ENCODE data around the gene LRP3.
"Not testable (repeated sequence)": the region's sequence is repeated elsewhere in the genome, so short reads cannot be mapped to it uniquely, and the experiment has no call there.

Gene LRP3

DNA sequence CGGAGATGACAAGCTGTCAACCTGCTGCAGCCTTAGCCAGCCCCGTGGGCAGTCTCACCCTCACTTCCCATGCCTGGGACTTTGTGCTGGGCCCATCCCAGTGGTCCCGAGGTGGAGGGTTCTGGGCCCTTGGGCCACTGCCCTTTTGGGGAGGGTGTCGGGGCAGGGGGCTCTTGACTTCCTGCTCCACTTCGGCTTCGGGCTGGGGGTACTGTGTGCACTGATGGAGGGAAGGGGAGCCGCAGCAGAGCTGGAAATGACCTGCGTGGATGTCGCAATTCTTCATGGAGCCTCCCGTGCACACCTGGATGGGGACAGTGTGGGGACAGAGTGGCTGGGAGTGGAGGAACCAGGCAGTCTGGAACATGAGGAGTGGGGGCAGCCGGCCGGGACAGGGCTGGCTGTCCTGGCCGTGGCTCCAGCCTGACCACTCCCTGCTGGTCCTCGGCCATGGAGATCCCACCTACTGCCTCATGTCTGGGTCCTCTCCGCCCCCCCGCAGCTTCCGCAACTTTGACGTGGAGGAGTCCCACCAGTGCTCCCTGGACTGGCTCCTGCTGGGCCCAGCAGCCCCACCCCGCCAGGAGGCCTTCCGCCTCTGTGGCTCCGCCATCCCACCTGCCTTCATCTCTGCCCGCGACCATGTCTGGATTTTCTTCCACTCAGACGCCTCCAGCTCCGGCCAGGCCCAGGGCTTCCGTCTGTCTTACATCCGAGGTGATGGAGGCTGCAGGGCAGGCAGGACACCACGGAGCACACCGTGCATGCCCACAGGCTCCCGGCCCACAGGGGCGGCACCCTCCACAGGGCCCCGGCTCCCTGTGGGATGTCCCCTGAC lies 10.2 kb downstream of the LRP3 start:
- no peak for DNase-seq

DNA sequence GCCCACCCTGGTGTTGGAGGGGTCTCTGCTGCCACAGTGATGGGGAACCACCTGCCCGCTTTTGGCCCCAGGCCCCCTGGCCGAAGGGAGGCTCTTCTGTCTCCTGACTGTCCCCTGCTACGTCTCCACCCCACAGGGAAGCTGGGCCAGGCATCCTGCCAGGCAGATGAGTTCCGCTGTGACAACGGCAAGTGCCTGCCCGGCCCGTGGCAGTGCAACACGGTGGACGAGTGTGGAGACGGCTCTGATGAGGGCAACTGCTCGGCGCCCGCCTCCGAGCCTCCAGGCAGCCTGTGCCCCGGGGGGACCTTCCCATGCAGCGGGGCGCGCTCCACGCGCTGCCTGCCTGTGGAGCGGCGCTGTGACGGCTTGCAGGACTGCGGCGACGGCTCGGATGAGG lies 11.0 kb downstream of the LRP3 start:
- DNase-seq: no peak

DNA sequence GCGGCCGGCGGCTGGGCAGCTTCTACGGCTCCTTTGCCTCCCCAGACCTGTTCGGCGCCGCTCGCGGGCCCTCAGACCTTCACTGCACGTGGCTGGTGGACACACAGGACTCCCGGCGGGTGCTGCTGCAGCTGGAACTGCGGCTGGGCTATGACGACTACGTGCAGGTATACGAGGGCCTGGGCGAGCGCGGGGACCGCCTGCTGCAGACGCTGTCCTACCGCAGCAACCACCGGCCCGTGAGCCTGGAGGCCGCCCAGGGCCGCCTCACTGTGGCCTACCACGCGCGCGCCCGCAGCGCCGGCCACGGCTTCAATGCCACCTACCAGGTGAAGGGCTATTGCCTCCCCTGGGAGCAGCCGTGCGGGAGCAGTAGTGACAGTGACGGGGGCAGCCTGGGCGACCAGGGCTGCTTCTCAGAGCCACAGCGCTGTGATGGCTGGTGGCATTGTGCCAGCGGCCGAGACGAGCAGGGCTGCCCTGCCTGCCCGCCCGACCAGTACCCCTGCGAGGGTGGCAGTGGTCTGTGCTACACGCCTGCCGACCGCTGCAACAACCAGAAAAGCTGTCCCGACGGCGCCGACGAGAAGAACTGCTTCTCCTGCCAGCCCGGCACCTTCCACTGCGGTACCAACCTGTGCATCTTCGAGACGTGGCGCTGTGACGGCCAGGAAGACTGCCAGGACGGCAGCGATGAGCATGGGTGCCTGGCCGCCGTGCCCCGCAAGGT lies 11.6 kb downstream of the LRP3 start:
- DNase-seq: no peak

- no peak for DNase-seq
Measured at GRCh38 chr19:33206261-33207039, 12.3 kb downstream of the LRP3 start.

DNA sequence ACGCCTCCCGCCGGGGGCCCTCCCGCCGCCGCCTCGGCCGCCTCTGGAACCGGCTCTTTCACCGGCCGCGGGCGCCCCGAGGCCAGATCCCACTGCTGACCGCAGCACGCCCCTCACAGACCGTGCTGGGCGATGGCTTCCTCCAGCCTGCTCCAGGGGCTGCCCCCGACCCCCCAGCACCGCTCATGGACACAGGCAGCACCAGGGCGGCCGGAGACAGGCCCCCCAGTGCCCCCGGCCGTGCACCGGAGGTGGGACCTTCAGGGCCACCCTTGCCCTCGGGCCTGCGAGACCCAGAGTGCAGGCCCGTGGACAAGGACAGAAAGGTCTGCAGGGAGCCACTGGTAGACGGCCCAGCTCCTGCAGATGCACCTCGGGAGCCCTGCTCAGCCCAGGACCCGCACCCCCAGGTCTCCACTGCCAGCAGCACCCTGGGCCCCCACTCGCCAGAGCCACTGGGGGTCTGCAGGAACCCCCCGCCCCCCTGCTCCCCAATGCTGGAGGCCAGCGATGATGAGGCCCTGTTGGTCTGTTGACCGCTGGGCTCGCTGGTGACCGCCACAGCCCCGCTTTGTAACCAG lies 13.0 kb downstream of the LRP3 start:
- no peak for DNase-seq

DNA sequence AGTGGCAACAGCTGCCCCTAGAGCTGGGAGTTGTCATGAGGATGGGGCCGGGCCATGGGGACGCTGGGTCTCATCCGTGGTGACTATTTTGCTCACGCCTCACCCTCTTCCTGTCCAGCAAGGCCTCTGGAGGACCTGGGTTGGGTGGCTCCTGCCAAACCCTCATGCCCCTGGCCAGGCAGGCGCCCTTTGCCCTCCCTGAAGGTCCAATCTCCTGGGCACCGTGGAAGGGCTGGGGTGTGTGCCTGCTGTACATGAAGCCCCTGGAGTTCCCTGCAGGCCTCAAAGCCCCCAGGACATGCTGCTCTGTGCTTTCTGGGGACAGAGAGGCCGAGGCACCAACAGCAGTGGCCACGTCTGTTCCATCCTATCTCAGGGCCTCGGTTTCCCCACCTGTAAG lies 13.8 kb downstream of the LRP3 start:
- no peak for DNase-seq

- DNase-seq: no peak
Measured at GRCh38 chr19:33208371-33208895, 14.3 kb downstream of the LRP3 start.

- DNase-seq: no peak
Measured at GRCh38 chr19:33208904-33209849, 15.0 kb downstream of the LRP3 start.

DNA sequence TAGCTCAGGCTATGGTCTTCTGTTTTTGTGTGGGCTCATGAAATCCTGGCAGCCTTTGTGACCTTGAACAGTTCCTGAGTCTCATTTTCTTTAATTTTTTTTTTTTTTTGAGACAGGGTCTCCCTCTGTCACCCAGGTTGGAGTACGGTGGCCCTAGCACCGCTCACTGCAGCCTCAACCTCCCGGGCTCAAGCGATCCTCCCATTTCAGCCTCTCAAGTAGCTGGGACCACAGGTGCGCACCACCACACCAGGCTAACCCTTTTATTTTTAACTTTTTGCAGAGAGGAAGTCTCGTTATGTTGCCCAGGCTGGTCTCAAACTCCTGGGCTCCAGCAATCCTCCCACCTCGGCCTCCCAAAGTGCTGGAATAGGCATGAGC lies 15.7 kb downstream of the LRP3 start:
- not testable (repeated sequence) for DNase-seq

GRCh38 chr19:33210266-33210940 lies 16.3 kb downstream of the LRP3 start:
- no peak for DNase-seq

GRCh38 chr19:33211794-33212435 lies 17.8 kb downstream of the LRP3 start:
- no peak for DNase-seq

DNA sequence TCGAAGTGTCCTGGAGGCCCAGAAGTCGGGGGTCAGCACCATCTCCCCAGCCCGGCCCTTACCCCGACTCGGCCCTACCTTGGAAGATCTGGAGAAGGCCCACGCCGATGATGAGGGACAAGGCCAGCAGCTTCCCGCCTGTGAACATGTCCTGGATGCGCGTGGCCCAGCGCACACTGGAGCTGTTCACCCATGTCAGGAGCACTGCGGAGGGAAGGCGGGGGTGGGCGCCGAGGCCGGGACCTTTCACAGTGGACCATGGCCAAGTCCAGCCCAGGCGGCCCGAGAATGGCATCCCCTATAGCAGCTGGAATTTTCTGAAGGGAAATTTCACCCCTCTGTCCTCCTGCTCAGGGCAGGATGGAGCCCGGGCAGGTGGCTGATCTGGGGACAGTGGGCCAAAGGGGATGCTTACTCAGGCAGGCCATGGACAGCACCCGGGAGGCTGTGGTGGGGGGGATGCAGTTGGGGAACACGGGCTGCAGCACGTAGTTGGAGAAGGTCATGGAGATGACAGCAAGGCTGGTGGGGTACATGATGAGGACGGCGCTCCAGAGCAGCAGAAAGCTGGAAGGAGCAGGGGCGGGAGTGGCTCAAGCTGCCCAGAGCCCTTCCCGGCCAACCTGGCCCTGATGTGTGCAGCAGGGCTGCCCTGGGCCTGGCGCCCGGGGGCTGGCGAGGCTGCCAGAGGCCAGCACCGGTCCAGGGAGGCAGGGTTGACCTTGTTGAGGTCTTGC lies 18.5 kb downstream of the LRP3 start:
- no peak for DNase-seq

DNA sequence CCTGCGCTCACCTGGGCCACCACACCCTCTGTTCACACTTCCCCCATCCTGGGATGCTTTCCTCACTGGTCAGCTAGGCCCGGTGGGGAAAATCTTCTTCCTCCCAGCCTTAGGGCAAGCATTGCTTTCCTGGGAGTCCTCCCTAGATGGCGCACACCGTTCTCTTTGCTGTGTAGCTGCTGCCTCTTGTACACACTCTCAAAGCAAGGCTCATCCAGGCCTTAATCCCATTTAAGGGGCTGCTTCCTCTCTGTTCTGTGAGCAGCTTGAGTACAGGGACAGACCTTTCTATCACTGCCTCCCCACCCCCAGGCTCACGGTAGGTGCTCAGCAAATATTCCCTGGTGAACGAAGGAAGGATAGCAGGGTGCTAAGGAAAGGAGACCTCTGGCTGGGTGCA lies 20.5 kb downstream of the LRP3 start:
- no peak for DNase-seq

- DNase-seq: no peak
Measured at GRCh38 chr19:33215438-33216197, 21.5 kb downstream of the LRP3 start.

DNA sequence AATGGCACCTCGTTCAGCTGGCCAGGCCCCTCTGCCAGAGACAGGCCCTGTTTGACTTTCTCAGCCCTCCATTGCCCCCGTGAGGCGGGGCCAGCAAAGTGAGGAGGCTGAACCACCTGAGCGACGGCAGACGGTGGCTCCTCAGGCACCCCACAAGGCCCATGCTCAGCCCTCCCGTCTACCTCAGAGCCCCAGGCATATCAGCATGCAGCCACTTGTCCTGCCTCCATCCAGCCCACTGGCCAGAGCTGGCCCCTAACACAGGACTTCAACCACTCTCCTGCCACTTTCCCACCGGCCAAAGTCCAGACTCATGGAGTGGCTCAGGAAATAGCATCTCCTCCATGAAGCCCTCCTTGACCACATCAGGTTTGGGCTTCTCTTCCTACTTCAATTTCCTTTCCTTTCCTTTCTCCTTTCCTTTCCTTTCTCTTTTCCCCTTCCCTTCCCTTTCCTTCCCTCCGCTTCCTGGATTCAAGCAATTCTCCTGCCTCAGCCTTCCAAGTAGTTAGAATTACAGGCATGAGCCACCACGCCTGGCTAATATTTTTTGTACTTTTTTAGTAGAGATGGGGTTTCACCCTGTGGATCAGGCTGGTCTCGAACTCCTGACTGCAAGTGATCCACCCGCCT lies 22.2 kb downstream of the LRP3 start:
- no peak for DNase-seq

DNA sequence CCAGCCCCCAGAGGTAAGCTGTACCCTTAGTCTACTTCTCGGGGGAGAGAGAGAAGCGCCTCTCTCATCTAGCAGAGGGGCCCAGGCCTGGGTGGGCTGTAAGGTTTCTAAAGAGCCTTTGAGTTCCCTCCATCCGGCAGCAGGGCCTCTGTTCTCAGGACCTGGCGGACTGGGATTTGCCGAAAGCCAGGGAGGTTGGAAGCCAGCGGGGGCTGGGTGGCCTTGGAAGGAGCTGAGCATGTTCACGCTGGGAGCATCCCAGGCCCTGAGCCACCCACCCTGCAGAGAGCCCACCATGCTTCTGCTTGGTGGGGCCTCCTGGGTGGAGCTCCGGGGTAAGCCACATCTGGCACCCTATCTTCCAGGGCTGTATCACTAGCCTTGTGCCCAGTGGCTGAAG lies 23.8 kb downstream of the LRP3 start:
- DNase-seq: no peak

DNA sequence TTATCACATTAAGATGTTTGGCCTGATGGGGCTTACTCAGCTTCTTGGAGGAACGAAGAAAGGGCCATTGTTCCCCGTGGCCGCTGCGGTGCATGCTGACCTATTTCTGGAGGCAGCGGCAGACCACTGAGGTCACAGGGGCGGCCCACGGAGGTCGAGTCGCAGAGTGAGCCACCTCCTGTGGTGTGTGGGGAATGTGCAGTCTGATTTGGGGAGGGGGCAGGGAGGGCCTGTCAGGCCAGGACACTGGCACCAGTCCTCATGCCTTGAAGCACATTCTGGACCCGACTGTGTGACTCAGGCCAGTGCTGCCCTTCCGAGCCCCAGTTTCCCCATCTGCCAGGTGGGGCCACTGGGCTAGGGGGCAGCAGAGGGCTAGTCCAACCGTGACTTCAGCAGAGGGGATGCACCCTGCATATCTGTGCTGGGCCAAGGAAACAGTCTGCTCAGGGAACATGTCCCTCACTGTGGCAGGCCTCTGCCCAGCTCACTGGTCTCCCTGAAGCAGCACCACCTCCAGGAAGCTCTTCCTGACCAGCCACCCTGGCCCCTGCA lies 25.2 kb downstream of the LRP3 start:
- no peak for DNase-seq

DNA sequence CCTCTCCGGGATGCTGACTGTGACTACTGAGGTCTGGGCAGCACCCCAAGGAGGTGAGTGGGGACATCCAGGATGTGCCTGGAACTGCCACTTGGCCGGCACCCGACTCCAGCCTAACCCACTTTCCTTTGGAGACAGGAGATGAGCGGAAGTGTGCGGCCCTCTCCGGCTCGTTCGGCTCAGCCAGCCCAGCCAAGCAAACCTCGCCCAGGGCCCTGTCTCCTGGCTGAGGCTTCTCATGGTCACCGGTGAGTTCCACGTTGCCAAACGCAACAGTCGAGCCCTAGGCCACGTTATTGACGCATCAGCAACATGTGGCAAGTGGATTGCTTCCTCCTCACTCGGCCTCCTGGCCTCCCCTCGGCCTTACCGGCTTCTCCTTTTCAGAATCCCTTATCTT lies 26.0 kb downstream of the LRP3 start:
- DNase-seq: no peak
